GM12874 (cell line): ENCODE data around the gene COPS4.

Experiments used
- TF ChIP-seq, protein P1 (sequence below): IDR thresholded peaks from 2 replicates; pipeline ENCODE4 v1.5.1; 2011; ENCODE audit warnings: low read depth, mild to moderate bottlenecking, control low read depth, low read length, moderate library complexity; ENCODE audit not compliant: insufficient read depth

COPS4 gene

GRCh38 chr4:83093060-83093640 lies 58.2 kb downstream of the COPS4 start:
- TF ChIP-seq, protein P1, sequence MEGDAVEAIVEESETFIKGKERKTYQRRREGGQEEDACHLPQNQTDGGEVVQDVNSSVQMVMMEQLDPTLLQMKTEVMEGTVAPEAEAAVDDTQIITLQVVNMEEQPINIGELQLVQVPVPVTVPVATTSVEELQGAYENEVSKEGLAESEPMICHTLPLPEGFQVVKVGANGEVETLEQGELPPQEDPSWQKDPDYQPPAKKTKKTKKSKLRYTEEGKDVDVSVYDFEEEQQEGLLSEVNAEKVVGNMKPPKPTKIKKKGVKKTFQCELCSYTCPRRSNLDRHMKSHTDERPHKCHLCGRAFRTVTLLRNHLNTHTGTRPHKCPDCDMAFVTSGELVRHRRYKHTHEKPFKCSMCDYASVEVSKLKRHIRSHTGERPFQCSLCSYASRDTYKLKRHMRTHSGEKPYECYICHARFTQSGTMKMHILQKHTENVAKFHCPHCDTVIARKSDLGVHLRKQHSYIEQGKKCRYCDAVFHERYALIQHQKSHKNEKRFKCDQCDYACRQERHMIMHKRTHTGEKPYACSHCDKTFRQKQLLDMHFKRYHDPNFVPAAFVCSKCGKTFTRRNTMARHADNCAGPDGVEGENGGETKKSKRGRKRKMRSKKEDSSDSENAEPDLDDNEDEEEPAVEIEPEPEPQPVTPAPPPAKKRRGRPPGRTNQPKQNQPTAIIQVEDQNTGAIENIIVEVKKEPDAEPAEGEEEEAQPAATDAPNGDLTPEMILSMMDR: no peak

DNA sequence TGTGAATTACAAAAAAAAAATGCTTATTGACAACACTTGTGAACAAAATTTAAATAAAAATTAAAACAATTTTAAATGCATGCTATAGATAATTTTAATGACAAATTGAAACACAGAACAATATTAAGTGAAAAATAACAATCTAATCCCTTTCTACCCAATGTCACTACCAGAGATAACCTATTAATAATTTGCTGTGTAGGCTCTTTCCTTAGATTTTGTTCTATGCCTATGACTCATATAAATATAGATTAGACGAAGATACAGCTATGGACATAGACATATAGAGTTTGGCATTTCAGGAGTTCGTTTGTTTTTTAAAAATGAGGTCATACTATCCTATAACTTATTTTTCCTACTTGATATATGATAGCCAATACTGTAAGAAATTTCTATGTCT lies 61.4 kb downstream of the COPS4 start:
- TF ChIP-seq, protein P1: no peak

DNA sequence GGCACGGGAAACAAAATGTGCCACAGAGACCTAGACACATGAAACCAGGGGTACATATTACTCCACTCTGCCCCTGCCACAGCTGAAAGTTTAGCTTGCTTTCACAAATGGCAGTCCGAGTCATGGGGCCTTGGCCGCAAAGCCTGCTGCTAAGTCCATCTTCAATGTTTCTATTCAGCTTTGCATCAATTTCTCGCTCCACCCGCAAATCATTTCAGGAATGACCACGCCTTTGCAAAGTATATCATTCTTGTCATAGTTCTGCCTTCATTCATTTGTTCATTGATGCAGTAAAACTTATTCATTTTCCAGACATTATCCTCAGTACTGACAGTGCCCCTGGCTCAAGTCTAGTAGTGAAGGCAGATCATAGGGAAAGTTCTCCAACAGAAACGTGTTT lies 70.0 kb downstream of the COPS4 start:
- TF ChIP-seq, protein P1: no peak

- TF ChIP-seq, protein P1: no peak
These were observed 72.6 kb downstream of the COPS4 start for GRCh38 chr4:83107631-83108030.

DNA sequence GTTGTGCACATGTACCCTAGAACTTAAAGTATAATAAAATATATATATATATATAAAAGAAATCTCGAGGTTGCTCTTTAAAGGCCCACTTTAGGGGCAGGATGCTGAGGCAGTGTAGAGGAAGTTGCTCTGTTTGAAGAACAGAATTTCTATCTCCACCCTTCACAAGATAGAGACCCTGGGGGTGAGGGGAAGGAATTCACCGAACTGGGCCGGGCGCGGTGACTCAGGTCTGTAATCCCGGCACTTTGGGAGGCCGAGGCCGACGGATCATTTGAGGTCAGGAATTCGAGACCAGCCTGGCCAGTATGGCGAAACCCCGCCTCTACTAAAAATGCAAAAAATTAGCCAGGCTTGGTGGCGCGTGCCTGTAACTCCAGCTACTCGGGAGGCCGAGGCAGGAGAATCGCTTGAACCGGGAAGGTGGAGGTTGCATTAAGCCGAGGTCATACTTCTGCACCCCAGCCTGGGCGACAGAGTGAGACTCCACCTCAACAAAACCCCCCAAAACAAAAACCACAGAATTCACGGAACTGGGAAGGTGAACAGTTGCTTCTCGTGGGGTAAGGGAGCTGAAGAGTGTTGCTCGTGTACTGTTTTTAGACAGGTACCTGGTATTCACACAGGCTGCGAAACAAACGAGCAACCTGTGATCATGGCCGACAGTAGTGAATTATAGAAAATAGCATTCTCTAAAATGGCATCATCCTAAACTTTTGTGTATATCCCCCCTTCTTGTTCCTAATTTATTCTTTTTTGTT lies 73.3 kb downstream of the COPS4 start:
- TF ChIP-seq, protein P1: no peak

GRCh38 chr4:83109480-83110222 lies 74.7 kb downstream of the COPS4 start:
- TF ChIP-seq, protein P1: no peak

DNA sequence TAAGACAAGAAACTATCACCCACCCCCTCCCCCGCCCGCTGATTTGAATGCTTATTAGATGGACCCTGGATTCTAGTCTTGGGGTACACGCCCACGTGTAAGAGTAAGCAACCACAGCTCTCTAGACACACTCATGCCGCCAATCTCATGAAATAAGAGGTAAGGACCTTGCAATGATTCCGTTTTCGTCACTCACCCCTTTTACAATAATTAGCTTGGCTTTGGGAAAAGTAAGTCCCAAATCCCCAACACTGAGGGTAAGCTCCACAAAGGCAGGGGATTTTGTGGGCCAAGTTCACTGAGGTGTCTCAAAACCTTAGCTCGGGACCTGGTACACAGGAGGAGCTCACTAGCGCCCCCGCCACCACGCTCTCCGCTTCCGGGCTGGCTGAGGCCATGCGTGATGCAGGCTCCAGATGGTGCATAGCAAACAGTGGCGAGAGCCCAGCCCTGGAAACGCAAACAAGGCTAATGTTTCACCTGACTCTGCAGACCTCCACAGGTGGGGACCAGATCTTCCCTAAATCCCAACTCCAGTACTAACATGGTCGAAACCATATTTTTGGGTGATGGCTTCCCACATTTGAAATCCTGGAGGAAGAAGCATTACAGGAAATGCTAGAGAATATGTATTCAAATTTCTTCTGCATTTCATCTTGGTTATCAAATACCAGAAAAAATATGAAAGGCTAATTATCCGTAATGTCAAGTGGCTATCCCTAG lies 75.4 kb downstream of the COPS4 start:
- TF ChIP-seq, protein P1: peak; percentile 89
